ENCODE results near the gene CUEDC1.

Gene CUEDC1

GRCh38 chr17:57957120-57957850, 2.1 kb upstream of the CUEDC1 start:
- no peak overlapping the region for H3K4me3 ChIP-seq (ENCODE audit: low read depth, low read length)
- DNase-seq, result no peak
- no peak overlapping the region for H3K27ac ChIP-seq
- TF ChIP-seq CTCF (IDR thresholded peaks at IDR 0.05; ENCODE audit: low read depth, low read length, missing control alignments), result no peak
- no peaks in the 10 kb centered on the region for H3K36me3 ChIP-seq (replicated peaks)
- in situ Hi-C loops (cut with HindIII; ENCODE audit: low pct_ligation_motif_present, low sequenced_read_pairs), result no loop called here
- no peaks in the 10 kb centered on the region for H3K27me3 ChIP-seq (replicated peaks)

- Histone ChIP-seq H3K27me3 (replicated peaks) (no peaks in the 10 kb centered on the region), H3K36me3 (replicated peaks) (no peaks in the 10 kb centered on the region), H3K4me3 (ENCODE audit: low read depth, low read length) (no peak overlapping the region), H3K27ac (no peak overlapping the region)
- TF ChIP-seq CTCF (IDR thresholded peaks at IDR 0.05; ENCODE audit: low read depth, low read length, missing control alignments), result no peak
- no peak for DNase-seq
- in situ Hi-C loops (cut with HindIII; ENCODE audit: low pct_ligation_motif_present, low sequenced_read_pairs), result no loop called here
Measured at GRCh38 chr17:57956291-57957119, 1.3 kb upstream of the CUEDC1 start.

- TF ChIP-seq CTCF (IDR thresholded peaks at IDR 0.05; ENCODE audit: low read depth, low read length, missing control alignments), result no peak
- in situ Hi-C loops (cut with HindIII; ENCODE audit: low pct_ligation_motif_present, low sequenced_read_pairs), result no loop called here
- DNase-seq, result no peak
- Histone ChIP-seq H3K27ac (peak overlapping the region; percentile 65), H3K4me3 (ENCODE audit: low read depth, low read length) (peak overlapping the region; percentile 61), H3K36me3 (replicated peaks) (no peaks in the 10 kb centered on the region), H3K27me3 (replicated peaks) (no peaks in the 10 kb centered on the region)
Measured at GRCh38 chr17:57954397-57955182, 622 bp downstream of the CUEDC1 start.

GRCh38 chr17:57953705-57954396, 1.4 kb downstream of the CUEDC1 start:
- in situ Hi-C loops (cut with HindIII; ENCODE audit: low pct_ligation_motif_present, low sequenced_read_pairs), result no loop called here
- TF ChIP-seq CTCF (IDR thresholded peaks at IDR 0.05; ENCODE audit: low read depth, low read length, missing control alignments), result no peak
- no peak for DNase-seq
- H3K27me3 ChIP-seq (replicated peaks), result no peaks in the 10 kb centered on the region
- H3K27ac ChIP-seq, result peak overlapping the region; percentile 65
- peak overlapping the region; percentile 61 for H3K4me3 ChIP-seq (ENCODE audit: low read depth, low read length)
- no peaks in the 10 kb centered on the region for H3K36me3 ChIP-seq (replicated peaks)

GRCh38 chr17:57953219-57953618, 2.0 kb downstream of the CUEDC1 start:
- Histone ChIP-seq H3K36me3 (replicated peaks) (no peaks in the 10 kb centered on the region), H3K4me3 (ENCODE audit: low read depth, low read length) (no peak overlapping the region), H3K27me3 (replicated peaks) (no peaks in the 10 kb centered on the region), H3K27ac (no peak overlapping the region)
- no peak for DNase-seq
- no peak for TF ChIP-seq CTCF (IDR thresholded peaks at IDR 0.05; ENCODE audit: low read depth, low read length, missing control alignments)
- in situ Hi-C loops (cut with HindIII; ENCODE audit: low pct_ligation_motif_present, low sequenced_read_pairs), result no loop called here

Measured in brain microvascular endothelial cell (primary cell).